ENCODE data around the gene KSR1.

Gene KSR1

DNA sequence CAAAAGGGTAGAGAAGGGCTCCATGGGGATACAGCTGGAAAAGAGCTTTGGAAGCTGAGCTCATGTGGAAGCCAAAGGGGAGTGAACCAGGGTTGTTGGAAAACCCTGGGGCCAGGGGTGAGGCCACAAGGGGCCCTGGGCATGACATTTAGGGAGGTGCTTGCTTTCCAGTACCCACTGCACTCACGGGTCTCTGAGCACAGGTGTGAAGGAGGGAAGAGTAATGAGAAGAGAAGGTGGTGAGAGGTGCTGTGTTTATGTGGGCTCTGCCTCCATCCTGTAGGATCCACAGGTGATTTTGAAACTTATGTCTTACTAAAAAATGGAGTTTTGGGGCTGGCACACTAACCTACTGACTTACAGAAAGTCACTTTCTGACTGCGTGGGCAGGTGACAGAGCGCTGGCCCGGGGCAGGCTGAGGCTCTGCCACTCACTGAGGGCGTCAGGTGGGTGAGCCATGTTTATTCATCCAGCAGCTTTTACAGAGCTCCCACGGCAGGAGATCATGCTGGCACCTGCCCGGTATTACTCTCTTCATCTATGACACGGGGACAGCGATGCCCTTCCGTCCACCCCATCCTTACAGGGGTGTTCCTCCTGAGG is 18.9 kb downstream of the KSR1 start:
- no peak for DNase-seq

DNA sequence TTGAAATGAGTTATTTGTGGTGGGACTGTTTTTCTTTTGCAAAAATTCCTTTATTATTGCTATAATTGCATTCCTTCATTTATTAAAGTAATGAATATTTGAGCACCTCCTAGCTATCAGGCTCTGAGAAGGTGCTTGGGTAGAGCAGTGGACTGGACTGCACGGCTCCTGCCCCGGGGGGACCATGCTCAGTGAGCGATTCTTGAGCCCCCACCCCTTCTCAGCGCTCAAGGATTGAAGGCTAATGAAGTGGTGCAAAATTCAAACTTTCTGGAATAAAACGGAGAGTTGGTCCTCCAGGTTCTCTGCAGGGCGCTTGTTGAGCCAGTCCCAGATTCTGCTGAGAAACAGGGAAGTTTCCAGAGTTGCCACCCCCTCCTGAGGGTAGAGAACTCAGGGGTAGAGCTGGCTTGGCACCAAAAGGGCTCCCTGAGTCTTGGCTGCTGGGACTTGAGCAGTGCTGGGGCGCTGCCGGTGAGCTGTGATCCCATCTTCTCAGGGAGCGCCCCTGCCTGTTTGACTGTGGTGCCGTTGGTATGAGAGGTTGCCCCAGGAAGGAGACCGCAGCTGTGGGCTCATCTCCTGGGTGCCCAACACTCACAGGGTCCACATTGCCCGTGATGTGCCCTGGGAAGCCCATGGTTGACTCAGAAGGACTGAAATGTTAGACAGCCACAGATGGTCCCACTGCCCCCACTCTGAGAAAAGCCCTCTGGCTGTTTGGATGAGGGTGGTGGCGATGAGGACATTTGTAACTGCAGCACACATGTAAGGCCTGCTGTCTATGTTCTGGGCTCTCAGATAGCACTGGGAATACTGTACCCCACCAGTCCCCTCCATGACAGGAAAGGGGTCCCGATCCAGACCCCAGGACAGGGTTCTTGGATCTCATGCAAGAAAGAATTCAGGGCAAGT is 20.0 kb downstream of the KSR1 start:
- no peak for DNase-seq

DNA sequence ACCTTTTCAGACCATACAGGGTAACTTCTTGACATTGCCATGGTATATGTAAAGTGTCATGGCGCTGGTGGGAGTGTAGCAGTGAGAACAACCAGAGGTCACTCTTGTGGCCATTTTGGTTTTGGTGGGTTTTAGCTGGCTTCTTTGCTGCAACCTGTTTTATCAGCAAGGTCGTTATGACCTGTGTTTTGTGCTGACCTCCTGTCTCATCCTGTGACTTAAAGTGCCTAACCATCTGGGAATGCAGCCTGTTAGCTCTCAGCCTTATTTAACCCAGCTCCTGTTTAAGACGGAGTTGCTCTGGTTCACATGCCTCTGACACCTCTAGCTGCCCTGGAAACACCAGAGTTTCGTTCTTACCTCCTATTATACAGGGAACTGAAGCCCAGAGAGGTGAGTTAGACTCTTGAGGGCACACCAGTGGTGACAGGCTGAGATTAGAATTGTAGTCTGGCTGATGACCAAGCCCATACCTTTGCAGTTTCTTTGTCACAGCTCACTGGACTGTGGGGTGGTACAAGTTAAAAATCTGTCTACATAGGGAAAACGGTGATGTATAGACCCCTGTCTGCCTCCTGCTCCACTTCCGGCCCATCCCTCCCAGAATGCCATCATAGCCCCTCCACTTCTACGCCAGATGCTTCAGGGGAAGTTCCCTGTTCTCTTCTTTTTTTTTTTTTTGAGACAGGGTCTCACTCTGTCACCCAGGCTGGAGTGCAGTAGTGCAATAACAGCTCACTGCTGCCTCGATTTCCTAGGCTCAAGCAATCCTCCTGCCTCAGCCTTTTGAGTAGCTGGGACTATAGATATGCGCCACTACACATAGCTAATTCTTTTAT is 21.0 kb downstream of the KSR1 start:
- no peak for DNase-seq

DNA sequence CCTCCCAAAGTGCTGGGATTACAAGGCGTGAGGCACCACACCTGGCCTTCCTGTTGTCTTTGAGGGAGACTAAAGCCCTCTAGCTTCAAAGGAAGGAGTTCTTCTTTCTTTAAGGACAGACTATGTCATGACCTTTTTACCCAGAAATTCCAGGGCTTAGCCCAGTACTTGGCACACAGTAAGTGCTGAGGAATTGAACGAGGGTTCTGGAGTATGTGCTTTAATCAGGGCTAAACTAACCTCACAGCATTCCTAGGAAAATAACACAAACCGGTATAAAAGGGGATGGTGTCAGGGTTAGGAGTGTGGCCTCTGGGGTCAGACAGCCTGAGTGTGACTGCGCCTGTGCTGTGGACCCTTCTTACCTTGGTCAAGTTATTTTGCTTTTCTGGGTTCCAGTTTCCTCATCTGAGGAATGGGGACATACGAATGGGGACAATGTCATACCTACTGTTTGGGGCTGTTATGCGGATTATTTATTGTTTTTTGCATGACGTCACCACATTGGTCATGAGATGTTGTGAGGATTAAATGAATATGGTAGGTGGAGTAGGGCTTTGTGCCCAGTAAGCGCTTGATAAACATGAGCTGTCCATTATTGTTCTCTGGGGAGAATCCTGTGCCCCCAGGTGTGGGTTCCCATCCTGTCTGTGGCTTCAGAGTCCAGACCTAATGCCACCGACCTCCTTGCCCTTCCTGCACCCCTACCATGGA is 21.9 kb downstream of the KSR1 start:
- DNase-seq = no peak

DNA sequence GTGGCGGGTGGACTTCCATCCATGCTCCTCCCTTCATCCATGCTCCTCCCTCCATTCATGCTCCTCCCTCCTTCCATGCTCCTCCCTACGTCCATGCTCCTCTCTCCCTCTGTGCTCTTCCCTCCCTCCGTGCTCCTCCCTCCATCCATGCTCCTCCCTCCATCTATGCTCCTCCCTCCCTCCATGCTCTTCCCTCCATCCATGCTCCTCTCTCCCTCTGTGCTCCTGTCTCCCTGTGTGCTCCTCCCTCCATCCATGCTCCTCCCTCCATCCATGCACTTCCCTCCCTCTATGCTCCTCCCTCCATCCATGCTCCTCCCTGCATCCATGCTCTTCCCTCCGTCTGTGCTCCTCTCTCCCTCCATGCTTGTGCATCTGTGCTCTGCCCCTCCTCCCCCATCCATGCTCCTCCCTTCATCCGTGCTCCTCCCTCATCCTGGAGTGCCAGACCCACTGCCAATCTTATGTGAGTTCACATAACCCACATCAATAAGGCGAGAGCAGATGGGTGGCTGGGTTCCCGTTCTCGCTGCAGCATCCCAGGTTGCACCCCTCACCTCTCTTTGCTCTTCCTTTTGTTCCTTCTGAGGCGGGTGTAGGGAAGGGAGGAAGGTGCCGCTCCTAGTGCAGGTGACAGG is 22.8 kb downstream of the KSR1 start:
- no peak for DNase-seq

DNA sequence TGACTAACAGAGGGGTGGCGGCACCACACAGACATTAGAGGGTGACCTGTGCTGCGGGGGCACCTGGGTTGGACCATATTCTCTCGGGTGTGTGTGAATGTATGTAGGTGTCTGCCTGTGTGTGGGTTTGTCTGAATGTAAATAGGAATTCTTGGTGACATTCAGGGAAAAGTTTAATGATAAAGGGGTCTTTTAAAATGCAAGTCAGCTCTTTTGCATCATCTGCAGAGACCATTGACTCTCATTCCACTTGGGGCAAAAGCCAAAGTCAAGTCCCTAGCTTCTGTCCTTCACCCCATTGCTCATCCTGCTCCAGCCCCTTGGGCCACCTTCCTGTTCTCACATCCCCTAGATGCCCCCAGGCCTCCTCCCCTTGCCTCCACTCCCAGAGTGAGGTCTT is 23.6 kb downstream of the KSR1 start:
- DNase-seq = no peak

DNA sequence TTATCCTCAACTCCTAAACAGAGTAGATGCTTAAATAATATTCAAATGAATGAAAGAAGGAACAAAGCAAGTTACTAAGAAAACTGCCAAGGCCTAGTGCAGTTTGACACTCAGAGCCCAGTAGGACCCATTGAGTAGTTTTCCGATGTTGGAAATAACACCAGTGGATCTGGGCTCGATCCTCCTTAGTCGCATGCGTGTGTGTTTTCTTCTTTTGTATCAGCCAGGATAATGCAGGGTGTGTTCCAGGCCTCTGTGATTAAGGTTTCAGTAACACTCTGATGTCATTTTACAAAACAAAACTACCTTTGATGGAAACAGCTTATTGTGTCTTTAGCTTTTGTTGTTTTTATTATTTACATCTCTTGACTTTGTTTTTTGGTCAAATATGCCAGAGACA is 24.5 kb downstream of the KSR1 start:
- DNase-seq = no peak

DNA sequence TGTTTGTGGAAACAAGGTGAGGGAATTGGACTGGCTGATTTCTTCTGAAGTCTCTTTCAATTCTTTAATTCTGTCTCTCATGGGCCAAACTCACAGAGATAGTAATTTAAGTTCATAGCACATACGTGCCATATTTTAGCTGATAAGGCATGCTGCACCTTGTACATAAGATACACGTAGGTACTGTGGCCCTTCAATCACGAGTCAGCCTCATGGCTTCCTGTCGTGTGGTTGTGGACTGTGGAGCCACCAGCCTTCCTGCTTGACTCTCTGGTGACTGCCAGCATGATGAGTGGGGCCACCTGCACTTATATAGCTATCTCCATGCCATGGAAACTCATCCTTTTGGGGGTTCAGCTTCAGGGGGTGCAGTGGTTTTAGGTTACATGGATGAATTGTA is 25.1 kb downstream of the KSR1 start:
- DNase-seq = no peak

DNA sequence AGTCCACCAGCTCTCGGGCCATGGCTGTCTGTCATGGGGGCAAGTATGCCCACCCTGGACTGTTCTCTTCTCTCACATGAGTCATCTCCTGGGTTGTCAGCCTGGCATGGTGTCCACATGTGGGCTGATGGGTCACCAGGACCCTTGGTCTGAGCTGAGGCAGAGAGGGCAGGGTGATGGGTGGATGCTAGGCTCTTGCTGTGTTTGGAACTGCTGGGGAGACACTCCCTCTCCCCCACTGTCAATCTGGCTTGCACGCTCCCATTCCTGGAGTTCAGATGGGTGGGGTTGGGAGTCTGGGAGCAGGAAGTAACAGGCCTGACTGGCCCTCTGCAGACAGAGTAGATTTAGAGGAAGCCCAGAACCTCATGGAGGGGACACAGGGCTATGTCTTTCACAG is 28.9 kb downstream of the KSR1 start:
- no peak for DNase-seq

DNA sequence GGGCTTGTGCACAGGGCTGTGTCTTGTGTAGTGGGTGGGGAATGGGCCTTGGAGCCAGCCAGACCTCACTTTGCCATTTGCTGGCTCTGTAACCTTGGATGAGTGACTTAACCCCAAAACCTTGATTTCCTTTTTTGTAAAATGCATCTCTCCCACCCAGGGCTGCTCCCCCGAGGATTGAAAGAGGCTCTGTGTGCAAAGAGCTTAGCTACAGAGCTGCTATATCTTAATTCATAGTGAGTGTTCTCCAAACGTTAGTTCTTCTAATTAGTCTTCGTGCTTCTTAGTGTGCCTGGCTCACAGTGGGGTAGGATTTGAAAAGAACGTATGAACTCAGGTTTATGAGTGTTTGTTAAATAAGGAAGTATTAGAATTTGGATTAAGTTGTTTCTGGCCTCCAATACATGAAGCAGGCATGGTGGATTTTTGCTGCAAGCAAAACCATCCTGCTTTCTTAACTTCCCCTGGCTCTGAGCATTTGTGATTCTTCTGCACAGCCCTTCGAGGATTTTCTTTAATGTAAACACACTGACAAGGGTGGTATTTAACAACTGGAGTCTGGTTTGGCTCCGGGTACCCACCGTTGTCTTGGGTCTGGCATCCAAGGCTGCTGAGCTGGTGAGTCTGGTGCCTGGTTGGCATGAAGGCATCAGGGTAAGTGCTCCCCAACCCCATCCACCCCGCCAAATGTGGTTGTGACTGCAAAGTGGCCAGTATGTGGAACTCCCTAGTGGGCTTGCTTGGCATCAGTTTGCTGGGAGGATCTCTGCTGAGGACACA is 29.7 kb downstream of the KSR1 start:
- DNase-seq = no peak

DNA sequence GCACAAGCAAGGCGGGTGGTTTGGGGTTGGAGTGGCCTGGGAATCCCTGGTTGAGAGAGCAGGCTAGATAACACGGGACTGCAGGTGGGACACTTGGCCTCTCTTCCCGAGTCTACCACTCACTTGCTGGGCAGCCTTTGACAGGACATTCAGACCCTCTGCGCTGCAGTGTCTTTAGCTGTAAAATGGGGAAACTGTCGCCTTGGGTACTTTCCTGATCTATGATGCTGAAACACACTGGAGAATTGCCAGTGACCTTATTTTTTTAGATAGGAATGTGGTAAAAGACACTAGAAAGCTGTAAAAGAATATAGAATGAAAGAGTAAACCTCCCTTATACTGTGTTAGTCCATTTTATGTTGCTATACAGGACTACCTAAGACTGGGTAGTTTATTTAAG is 30.5 kb downstream of the KSR1 start:
- peak; percentile 23 to 45 for DNase-seq

DNA sequence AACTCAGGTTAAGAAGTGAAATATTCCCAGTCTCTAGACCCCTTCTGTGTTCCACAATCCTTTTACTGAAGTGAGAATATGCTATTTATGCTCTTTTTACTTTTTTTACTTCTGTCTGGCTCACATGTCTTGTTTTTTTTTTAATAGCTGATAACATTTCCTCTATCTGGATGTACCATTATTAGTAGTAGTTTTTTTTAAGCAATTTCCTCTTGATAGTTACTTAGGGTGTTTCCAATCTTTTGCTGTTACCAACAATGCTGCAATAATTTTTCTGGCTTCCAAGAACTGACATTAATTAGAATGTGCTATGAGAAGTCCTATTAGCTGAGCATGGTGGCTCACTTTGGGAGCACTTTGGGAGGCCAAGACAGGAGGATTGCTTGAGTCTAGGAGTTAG is 32.0 kb downstream of the KSR1 start:
- peak; percentile 52 to 85 for DNase-seq

DNA sequence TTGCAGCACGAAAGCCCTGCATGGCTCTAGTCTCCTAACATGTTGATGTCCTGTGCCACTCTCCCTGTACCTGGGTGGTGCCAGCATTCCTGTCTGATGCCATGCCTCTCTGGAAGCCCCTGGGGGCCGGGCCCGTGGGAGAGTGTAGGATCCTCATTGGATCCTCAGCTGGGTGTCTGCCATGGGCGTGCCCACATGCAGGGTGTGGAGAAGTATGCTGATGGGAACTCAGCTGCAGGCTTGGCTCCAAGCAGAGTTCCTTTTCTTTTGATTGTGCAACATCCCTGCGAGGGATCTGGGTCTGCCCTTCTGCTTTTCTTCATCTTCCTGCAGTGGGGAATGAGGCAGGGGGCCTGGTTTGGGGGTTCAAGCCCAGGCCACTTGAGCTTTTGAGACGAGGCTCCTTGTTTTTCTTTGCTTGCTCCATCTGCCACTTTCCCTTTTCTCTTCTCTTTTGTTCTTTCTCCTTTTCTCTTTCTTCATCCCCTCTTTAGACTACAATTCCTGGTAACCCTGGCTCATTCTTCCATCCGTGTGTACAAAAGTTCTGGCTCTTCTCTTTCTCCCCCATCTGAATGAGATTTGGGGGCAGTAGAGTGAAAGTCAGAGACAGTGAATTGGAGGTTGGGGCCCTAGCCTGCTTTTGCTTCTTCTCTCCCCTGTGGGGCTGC is 32.9 kb downstream of the KSR1 start:
- DNase-seq = peak; percentile 84 to 86

DNA sequence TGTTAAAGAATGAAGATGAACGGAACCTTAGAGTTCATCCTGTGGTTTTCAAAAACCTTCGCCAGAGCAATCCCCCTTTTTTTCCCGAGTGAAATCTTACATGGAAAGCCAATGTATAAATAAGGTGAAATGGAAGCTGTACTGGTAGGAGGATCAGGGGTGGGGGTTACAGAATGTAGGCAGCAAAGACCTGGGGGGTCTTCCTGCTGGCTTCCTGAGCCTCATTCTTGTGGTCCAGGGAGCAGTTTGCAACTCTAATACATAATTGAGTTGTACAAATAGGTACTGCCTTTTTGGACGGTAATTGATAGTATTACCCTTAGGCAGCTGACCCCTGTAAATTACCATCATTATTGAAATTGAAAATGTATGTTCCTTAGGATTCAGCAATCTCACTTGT is 34.1 kb downstream of the KSR1 start:
- no peak for DNase-seq

DNA sequence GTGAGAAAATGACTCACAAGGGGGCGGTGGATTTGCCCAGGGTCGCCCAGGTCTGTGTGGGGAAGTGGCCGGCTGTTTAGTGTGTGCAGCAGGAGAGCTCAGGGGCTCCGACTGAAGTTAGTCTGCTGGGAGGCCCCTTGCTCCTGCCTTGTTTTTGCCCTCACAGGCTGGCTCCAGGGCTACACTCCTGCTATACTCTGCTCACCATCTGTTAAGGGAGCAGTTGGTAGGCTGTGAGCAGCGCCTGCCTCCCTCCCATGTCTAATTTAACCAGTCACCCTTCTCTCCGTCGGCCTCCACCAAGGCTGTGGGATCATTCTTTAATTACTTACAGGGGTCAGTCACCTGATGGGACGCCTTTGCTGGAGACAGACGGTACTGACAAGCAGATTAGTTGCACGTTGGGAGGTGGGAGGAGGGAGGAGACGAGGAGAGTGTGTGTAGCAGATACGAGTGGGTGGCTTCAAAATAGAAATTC is 35.5 kb downstream of the KSR1 start:
- DNase-seq = peak; percentile 12 to 54

DNA sequence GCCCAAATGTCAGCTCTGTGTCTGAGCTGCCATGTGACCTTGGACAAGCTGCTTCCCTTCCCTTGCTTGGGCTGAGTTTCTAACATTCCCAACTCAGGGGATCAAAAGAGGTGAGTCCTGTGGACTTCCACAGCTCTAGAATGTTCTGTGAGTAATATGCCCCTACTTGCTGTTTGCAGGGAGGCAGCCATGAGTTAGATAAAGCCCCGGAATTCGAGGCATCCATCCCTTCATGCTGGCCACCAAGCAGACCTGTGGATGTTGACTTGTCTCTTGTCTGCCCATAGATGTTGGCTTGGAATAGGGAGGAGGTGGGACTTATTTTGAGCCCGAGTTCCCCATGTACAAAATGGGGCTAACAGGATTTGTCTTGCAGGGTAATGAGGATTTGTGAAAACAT is 36.2 kb downstream of the KSR1 start:
- DNase-seq = no peak

DNA sequence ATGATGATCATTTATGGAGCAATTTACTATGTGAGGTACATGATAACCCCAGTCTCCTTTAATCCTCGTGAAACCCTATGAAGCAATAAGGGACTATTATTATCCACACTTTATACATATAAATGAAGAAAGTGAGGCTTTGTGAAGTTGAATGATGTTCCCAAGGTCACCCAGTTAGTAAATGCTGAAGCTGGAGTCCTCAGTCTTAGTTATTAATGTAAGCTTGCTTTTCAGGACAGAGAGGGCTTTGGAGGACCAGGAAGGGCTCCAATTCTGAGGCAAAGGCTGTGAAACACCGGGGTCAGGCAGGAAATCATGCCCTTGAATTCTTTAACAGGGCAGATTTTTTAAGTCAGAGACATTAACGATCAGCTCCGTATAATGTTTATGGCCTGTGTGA is 36.8 kb downstream of the KSR1 start:
- DNase-seq = no peak

DNA sequence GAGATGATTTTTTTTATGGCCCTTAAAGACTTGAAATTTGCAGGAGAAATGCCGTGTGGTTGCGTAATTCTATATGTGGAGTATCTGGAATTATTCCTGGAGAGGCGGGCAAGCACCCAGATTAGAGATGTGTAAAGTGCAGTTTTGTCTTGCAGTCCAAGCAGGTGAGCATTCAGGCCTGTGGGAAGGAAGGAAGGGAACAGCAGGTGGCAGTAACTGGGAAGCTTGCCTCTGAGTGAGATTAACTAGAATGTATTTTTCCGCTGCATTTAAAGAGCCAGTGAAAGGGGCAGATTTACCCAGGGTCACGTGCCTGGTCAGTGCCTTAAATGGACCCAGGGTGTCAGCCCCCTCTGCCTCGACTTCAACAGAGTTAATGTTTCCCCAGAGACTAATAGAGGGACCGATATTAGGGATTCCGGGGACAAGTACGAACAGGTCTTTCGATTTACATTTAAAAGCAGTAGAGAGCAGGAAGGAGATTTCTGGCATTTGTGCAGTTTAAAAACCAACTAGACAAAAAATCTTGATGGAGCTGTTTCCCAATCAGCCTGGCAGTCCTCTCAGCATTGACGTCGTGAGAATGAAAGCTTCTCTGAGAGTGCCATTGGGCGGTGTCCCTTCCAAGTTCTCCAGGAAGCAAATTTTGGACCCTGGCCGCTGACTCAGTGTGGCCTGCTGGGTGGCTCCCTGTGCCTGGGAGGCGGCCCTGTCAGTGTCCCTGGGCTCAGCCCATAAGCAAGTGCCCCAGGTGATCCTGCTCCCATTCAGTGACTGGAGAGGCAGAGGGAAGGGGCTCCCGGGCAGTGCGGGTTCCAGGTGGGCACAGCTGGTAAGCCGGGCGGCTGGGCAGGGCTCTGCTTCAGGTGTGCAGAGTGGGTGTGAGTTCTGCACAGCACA is 38.2 kb downstream of the KSR1 start:
- DNase-seq = peak; percentile 67 to 78

DNA sequence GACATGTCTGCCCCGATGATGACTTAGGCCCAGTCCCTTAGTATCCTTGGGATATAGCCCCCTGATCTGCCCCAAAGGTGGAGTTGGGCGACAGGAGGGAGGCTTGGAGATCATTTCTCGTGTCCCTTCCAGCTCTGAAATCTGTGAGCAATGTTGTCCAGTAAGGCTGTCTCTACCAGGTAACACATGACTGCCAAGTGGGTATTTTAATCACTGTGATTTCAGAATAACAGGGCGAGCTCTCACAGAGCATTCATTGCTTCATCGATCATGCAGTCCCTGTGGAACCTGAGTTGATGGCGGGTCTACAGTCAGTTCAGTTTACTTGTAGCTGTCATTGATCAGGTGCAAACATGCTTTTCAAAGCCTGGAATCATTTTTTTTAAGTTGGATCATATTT is 39.2 kb downstream of the KSR1 start:
- peak in 1 of 2 donors; percentile 24 for DNase-seq

DNA sequence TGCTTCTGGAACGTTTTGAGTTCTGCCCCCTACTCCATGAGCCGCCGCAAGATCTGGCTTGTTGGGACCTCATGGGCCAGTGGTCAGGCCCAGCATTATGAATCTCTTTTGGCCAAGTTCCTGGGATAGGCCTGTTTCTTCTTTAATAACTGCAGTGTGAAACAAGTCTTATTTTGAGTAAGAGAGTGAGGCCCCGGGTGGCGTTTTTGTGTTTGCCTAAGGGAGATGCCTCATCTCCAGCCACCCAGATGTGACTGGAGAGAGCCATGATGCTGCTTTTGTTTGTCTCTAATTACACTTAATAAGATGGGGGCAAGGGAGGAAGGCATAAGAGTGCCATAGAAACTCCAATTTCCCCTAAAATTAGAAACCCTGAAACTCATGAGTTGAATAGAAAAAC is 39.8 kb downstream of the KSR1 start:
- DNase-seq = no peak
